IMR-90 (cell line): ENCODE results near the gene ZMIZ1. TPM values are rescaled to one million over a fixed set of nuclear protein-coding genes. Genes with fewer than 3 reads are reported as not detected.

Source experiments
- ATAC-seq: fragments of 200-7000 bp; cut with Tn5 transposase; 2 replicates; pipeline ENCODE4 v1.9.1; 2020; ENCODE audit warnings: low read depth, mild to moderate bottlenecking, moderate library complexity
- BruUV-seq: library from RNA; stranded (reverse); fragments of 400-500 nt; replicated peaks from 2 replicates; lab custom pipeline; 2021; lab: Mats Ljungman, UMichigan
- CTCF ChIA-PET: fragments of 300-600 bp; formaldehyde crosslinking; extraction: SDS; loops from one replicate; lab custom pipeline; 2021; ENCODE audit warnings: antibody characterized with exemption; lab: Yijun Ruan, JAX
- POLR2A ChIA-PET: fragments of 300-600 bp; sonication (Branson Sonifier 250); formaldehyde crosslinking; loops from one replicate; lab custom pipeline; 2022; ENCODE audit warnings: antibody characterized with exemption; ENCODE audit not compliant: unreplicated experiment; lab: Charles Lee
- DNase-seq: peaks from one replicate; pipeline ENCODE4 v3.0.0; 2013
- H2AFZ ChIP-seq: replicated peaks from 2 replicates; pipeline ENCODE3; 2013; ENCODE audit warnings: low read length, mild to moderate bottlenecking; ENCODE audit not compliant: poor library complexity
- H2AK5ac ChIP-seq: 2 replicates; pipeline ENCODE4 v1.6.1; 2013; ENCODE audit warnings: low read depth, low read length, inconsistent platforms
- H2AK9ac ChIP-seq: replicated peaks from 2 replicates; pipeline ENCODE3; 2013; ENCODE audit warnings: mild to moderate bottlenecking, low read depth, low read length, moderate library complexity; ENCODE audit not compliant: poor library complexity
- H2BK120ac ChIP-seq: 2 replicates; pipeline ENCODE4 v1.6.1; 2013; ENCODE audit warnings: low read depth, low read length, inconsistent platforms
- H2BK15ac ChIP-seq: 3 replicates; pipeline ENCODE4 v1.6.1; 2013; ENCODE audit warnings: low read depth, low read length, inconsistent platforms
- H2BK20ac ChIP-seq: 2 replicates; pipeline ENCODE4 v1.6.1; 2013; ENCODE audit warnings: low read depth, mild to moderate bottlenecking, inconsistent platforms, low read length, moderate library complexity
- H2BK5ac ChIP-seq: 2 replicates; pipeline ENCODE4 v1.6.1; 2013; ENCODE audit warnings: mild to moderate bottlenecking, low read depth, low read length, inconsistent platforms; ENCODE audit not compliant: poor library complexity, severe bottlenecking
- H3K14ac ChIP-seq: replicated peaks from 2 replicates; pipeline ENCODE4 v1.6.1; 2013; ENCODE audit warnings: low read depth, low read length, inconsistent platforms
- H3K18ac ChIP-seq: 2 replicates; pipeline ENCODE4 v1.6.1; 2013; ENCODE audit warnings: low read depth, low read length, control low read depth
- H3K23ac ChIP-seq: 2 replicates; pipeline ENCODE4 v1.6.1; 2013; ENCODE audit warnings: low read depth, low read length, inconsistent platforms
- H3K27ac ChIP-seq: 2 replicates; pipeline ENCODE4 v1.5.1; 2013; ENCODE audit warnings: mild to moderate bottlenecking, control low read depth, low read length; ENCODE audit not compliant: insufficient read depth
- H3K27me3 ChIP-seq: 2 replicates; pipeline ENCODE4 v1.6.1; 2013; ENCODE audit warnings: low read length; ENCODE audit not compliant: control insufficient read depth, insufficient read depth
- H3K36me3 ChIP-seq: 2 replicates; pipeline ENCODE4 v1.6.1; 2013; ENCODE audit warnings: low read length, mixed read lengths; ENCODE audit not compliant: control insufficient read depth, insufficient read depth
- H3K4ac ChIP-seq: 2 replicates; pipeline ENCODE4 v1.6.1; 2013; ENCODE audit warnings: low read depth, low read length, inconsistent platforms
- H3K4me1 ChIP-seq: 2 replicates; pipeline ENCODE4 v1.6.1; 2013; ENCODE audit warnings: low read length, mixed read lengths; ENCODE audit not compliant: control insufficient read depth, insufficient read depth
- H3K4me2 ChIP-seq: 2 replicates; pipeline ENCODE4 v1.6.1; 2013; ENCODE audit warnings: low read depth, mild to moderate bottlenecking, control low read depth, low read length, moderate library complexity
- H3K4me3 ChIP-seq: 2 replicates; pipeline ENCODE4 v1.5.1; 2013; ENCODE audit warnings: low read depth, mild to moderate bottlenecking, control low read depth, low read length, moderate library complexity; ENCODE audit not compliant: insufficient read depth
- H3K56ac ChIP-seq: 2 replicates; pipeline ENCODE4 v1.6.1; 2013; ENCODE audit warnings: low read length, inconsistent platforms; ENCODE audit not compliant: insufficient read depth; ENCODE audit errors: extremely low read depth
- H3K79me1 ChIP-seq, 2 experiments: 2 replicates each; pipeline ENCODE4 v1.6.1; 2013; ENCODE audit warnings: low read length in 2 of 2, inconsistent platforms in 1 of 2, low read depth in 1 of 2
- H3K9ac ChIP-seq: 2 replicates; pipeline ENCODE4 v1.6.1; 2013; ENCODE audit warnings: low read depth, low read length, control low read depth
- H3K9me1 ChIP-seq: 2 replicates; pipeline ENCODE4 v1.6.1; 2013; ENCODE audit warnings: low read length, inconsistent platforms; ENCODE audit not compliant: insufficient read depth
- H3K9me3 ChIP-seq: 2 replicates; pipeline ENCODE4 v1.6.1; 2013; ENCODE audit warnings: low read length; ENCODE audit not compliant: control insufficient read depth, insufficient read depth
- H4K20me1 ChIP-seq: 2 replicates; pipeline ENCODE4 v1.6.1; 2013; ENCODE audit warnings: low read length, inconsistent platforms; ENCODE audit not compliant: insufficient read depth
- H4K5ac ChIP-seq: 2 replicates; pipeline ENCODE4 v1.6.1; 2013; ENCODE audit warnings: mild to moderate bottlenecking, low read depth, low read length, control low read depth
- H4K8ac ChIP-seq, 2 experiments: 2 replicates each; pipeline ENCODE4 v1.6.1; 2013; ENCODE audit warnings: low read depth in 2 of 2, low read length in 2 of 2, control low read depth in 1 of 2, inconsistent platforms in 1 of 2
- H4K91ac ChIP-seq: 2 replicates; pipeline ENCODE4 v1.6.1; 2013; ENCODE audit warnings: low read depth, low read length, inconsistent platforms; ENCODE audit not compliant: insufficient read depth
- CHD1 ChIP-seq: IDR thresholded peaks from 2 replicates; pipeline ENCODE4 v1.6.1; 2012; ENCODE audit warnings: low read depth, low read length, improper control_type of control experiment
- CTCF ChIP-seq: conservative IDR thresholded peaks from 2 replicates; pipeline ENCODE4 v1.5.1; 2012; ENCODE audit warnings: mild to moderate bottlenecking, low read depth, low read length, improper control_type of control experiment
- ELK1 ChIP-seq: fragments of 150-350 bp; IDR thresholded peaks from 2 replicates; pipeline ENCODE4 v1.6.1; 2016; ENCODE audit warnings: low read depth, mild to moderate bottlenecking, low read length, moderate library complexity, borderline replicate concordance
- FOS ChIP-seq: fragments of 150-350 bp; IDR thresholded peaks from 2 replicates; pipeline ENCODE4 v1.6.1; 2016; ENCODE audit warnings: low read depth, low read length
- MAFK ChIP-seq: IDR thresholded peaks from 2 replicates; pipeline ENCODE4 v1.6.1; 2012; ENCODE audit warnings: low read depth, low read length, improper control_type of control experiment
- MAZ ChIP-seq: IDR thresholded peaks from 2 replicates; pipeline ENCODE4 v1.6.1; 2012; ENCODE audit warnings: low read depth, mild to moderate bottlenecking, low read length, improper control_type of control experiment, moderate library complexity, borderline replicate concordance
- POLR2A ChIP-seq: IDR thresholded peaks from 2 replicates; pipeline ENCODE4 v1.6.1; 2012; ENCODE audit warnings: mild to moderate bottlenecking, low read depth, low read length
- RAD21 ChIP-seq: IDR thresholded peaks from 2 replicates; pipeline ENCODE4 v1.6.1; 2012; ENCODE audit warnings: low read length, improper control_type of control experiment
- RCOR1 ChIP-seq: IDR thresholded peaks from 2 replicates; pipeline ENCODE4 v1.6.1; 2012; ENCODE audit warnings: mild to moderate bottlenecking, low read length, improper control_type of control experiment; ENCODE audit not compliant: insufficient replicate concordance
- RFX5 ChIP-seq: IDR thresholded peaks from 2 replicates; pipeline ENCODE4 v1.8.0; 2012; ENCODE audit warnings: low read depth, mild to moderate bottlenecking, low read length, moderate library complexity
- SMC3 ChIP-seq: fragments of 150-350 bp; IDR thresholded peaks from 2 replicates; pipeline ENCODE4 v1.6.1; 2016; ENCODE audit warnings: low read depth, mild to moderate bottlenecking, antibody characterized with exemption, low read length, moderate library complexity
- USF2 ChIP-seq: fragments of 150-350 bp; IDR thresholded peaks from 2 replicates; pipeline ENCODE4 v1.6.1; 2017; ENCODE audit warnings: mild to moderate bottlenecking, antibody characterized with exemption, low read length, low read depth
- whole genome bisulfite sequencing, 2 experiments: methylation state at CpG; one replicate each; pipeline versions ENCODE4 v1.1.5 to v1.1.7; 2013; ENCODE audit warnings: missing lambda C conversion rate in 2 of 2; ENCODE audit not compliant: insufficient read length in 1 of 2; ENCODE audit errors: extremely low coverage in 2 of 2; 5-methylcytosine and 5-hydroxymethylcytosine counted together
- dilution Hi-C: fragments of 300-500 bp; cut with HindIII; formaldehyde crosslinking; loops from one replicate; pipeline ENCODE4 v1.14.3; 2018; ENCODE audit warnings: low sequenced_read_pairs; ENCODE audit not compliant: unreplicated experiment
- in situ Hi-C: fragments of 300-500 bp; cut with MboI; formaldehyde crosslinking; loops from 3 replicates; pipeline ENCODE4 v1.14.3; 2019; ENCODE audit warnings: low sequenced_read_pairs, inconsistent platforms, mixed read lengths
- intact Hi-C: fragments of 100-400 bp; cut with micrococcal nuclease; formaldehyde crosslinking; loops from 2 replicates; pipeline ENCODE4 v1.10.0; 2022
- polyA plus RNA-seq, 3 experiments: library from polyadenylated mRNA; depleted of rRNA; stranded (reverse); fragments of >200 nt; gene quantifications; 2 replicates each; pipeline ENCODE4 v1.2.3, GENCODE V29; 2012; ENCODE audit warnings: low replicate concordance in 1 of 3
- total RNA-seq: library from RNA; depleted of rRNA; stranded (reverse); fragments of >200 nt; gene quantifications from 2 replicates; pipeline ENCODE4 v1.2.3, GENCODE V29; 2012

Gene ZMIZ1
- total and polyA plus RNA-seq, 2 of the 4 experiments (the other 2 are of a cell fraction), result 6.6 to 48.7 TPM

GRCh38 chr10:79063661-79064492, 4.9 kb upstream of the ZMIZ1 start:
- no peak overlapping the region for H3K18ac ChIP-seq
- H3K9me3 ChIP-seq, result no peaks in the 10 kb centered on the region
- no TSS peak for BruUV-seq
- H4K8ac ChIP-seq, result no peak overlapping the region
- H4K20me1 ChIP-seq, result no peaks in the 10 kb centered on the region
- no peaks in the 10 kb centered on the region for H3K9me1 ChIP-seq
- WGBS, 2 experiments, result 96% methylated on average over 4 of the region's 8 CpGs; no CpG with 5 or more reads in 1 of the 2 experiments
- H2BK120ac ChIP-seq, result no peak overlapping the region; the same call in 1 of the 2 replicates
- H4K91ac ChIP-seq, result no peak overlapping the region
- no peak overlapping the region for H3K4me3 ChIP-seq
- in situ Hi-C loops (no loop called here), dilution Hi-C loops (no loop called here), intact Hi-C loops (loop anchor here (10.0 kb wide), 1 partner anchor 509 kb away; no protein-coding TSS in a partner anchor)
- H3K4ac ChIP-seq, result no peak overlapping the region
- H3K9ac ChIP-seq, result no peak overlapping the region
- peaks cover 3% of the 10 kb centered on the region; the same call in 1 of the 2 replicates for H3K4me1 ChIP-seq
- H2BK20ac ChIP-seq, result no peak overlapping the region
- no peak overlapping the region for H2BK15ac ChIP-seq
- no peak overlapping the region for H3K56ac ChIP-seq
- H3K14ac ChIP-seq, result no peak overlapping the region
- peaks cover 15% of the 10 kb centered on the region for H3K27me3 ChIP-seq
- ChIA-PET CTCF (no interaction called here), POLR2A (no interaction called here)
- H2AK5ac ChIP-seq, result no peak overlapping the region
- TF ChIP-seq ELK1 (no peak), FOS (no peak), RCOR1 (no peak), CHD1 (no peak), CTCF (no peak), USF2 (no peak), RFX5 (no peak), RAD21 (no peak), POLR2A (no peak), MAZ (no peak), SMC3 (no peak), MAFK (no peak)
- no peak for DNase-seq
- no peaks in the 10 kb centered on the region for H3K36me3 ChIP-seq
- H3K79me1 ChIP-seq, result peaks cover 0 to 17% of the 10 kb centered on the region in 2 experiments; a peak in 2 of 4 replicates
- no peak overlapping the region for H3K27ac ChIP-seq
- no peak overlapping the region for H2AFZ ChIP-seq
- H4K5ac ChIP-seq, result no peak overlapping the region
- H3K23ac ChIP-seq, result no peak overlapping the region
- no peak overlapping the region for H2BK5ac ChIP-seq
- ATAC-seq, result no peak
- no peak overlapping the region for H3K4me2 ChIP-seq
- H2AK9ac ChIP-seq, result peak overlapping the region; percentile 9
